Vagina (tissue), 2 donors: Measurements from ENCODE around the gene BEND7.

Experiments
- POLR2AphosphoS5 ChIP-seq, 2 donors: sonication (generic); formaldehyde crosslinking; IDR thresholded peaks; one replicate each; pipeline ENCODE4 v1.9.0; 2017; ENCODE audit warnings: antibody characterized with exemption in 2 of 2, mild to moderate bottlenecking in 2 of 2, low read depth in 1 of 2; ENCODE audit not compliant: insufficient read depth in 1 of 2
- TF ChIP-seq, protein P1 (sequence below), 3 experiments: fragments of 450-650 bp in 2 of 3; fragments of 200-600 bp in 1 of 3; sonication (generic) in 1 of 3; IDR thresholded peaks; one replicate each; pipeline ENCODE4 v1.5.1; 2017 to 2019; ENCODE audit warnings: antibody characterized with exemption in 3 of 3, mild to moderate bottlenecking in 2 of 3, moderate library complexity in 2 of 3

DNA sequence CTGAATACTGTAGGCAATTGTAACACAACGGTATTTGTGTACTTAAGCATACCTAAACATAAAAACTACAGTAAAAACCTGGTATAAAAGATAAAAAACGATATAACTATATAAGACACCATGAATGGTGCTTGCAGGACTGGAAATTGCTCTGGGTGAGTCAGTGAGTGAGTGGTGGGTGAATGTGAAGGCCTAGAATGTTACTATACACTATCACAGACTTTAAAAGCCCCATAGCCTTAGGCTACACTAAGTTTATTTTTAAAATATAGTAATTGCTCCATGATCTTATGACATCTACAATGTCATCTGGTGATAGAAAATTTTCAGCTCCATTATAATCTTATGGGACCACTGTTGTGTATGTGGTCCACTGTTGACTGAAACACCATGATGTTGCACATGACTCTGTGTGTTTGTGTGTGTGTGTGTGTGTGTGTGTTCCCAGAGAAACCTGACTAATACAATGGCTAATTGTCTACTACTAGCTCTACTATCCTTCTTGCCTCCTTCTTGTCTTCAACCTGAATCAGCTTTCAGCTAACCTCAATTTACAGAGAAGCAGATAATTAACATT is 30.4 kb upstream of the BEND7 start:
- no peak for TF ChIP-seq POLR2AphosphoS5 (IDR thresholded peaks at IDR 0.05; ENCODE audit: insufficient read depth in 1 of 2, low read depth in 1 of 2)
- TF ChIP-seq, protein P1, sequence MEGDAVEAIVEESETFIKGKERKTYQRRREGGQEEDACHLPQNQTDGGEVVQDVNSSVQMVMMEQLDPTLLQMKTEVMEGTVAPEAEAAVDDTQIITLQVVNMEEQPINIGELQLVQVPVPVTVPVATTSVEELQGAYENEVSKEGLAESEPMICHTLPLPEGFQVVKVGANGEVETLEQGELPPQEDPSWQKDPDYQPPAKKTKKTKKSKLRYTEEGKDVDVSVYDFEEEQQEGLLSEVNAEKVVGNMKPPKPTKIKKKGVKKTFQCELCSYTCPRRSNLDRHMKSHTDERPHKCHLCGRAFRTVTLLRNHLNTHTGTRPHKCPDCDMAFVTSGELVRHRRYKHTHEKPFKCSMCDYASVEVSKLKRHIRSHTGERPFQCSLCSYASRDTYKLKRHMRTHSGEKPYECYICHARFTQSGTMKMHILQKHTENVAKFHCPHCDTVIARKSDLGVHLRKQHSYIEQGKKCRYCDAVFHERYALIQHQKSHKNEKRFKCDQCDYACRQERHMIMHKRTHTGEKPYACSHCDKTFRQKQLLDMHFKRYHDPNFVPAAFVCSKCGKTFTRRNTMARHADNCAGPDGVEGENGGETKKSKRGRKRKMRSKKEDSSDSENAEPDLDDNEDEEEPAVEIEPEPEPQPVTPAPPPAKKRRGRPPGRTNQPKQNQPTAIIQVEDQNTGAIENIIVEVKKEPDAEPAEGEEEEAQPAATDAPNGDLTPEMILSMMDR (IDR thresholded peaks at IDR 0.05), result no peak
